Liver (tissue), 9 donors: ENCODE results near the gene SCRG1. TPM values are rescaled to one million over a fixed set of nuclear protein-coding genes. Genes with fewer than 3 reads are reported as not detected.

Source experiments
- DNase-seq: peaks from one replicate; pipeline ENCODE4 v3.0.0-alpha.2; 2017; ENCODE audit warnings: low spot score
- H3K27ac ChIP-seq, 2 donors: one replicate each; pipeline ENCODE4 v1.7.0; 2013; ENCODE audit warnings: inconsistent platforms in 2 of 2, low read length in 2 of 2, control low read depth in 1 of 2, low read depth in 1 of 2, mild to moderate bottlenecking in 1 of 2
- H3K27me3 ChIP-seq, 4 donors: one replicate each; pipeline versions ENCODE4 v1.6.1 to v1.7.0; 2013; ENCODE audit warnings: low read length in 3 of 4, inconsistent platforms in 1 of 4, mild to moderate bottlenecking in 1 of 4, moderate library complexity in 1 of 4; ENCODE audit not compliant: control insufficient read depth in 4 of 4, insufficient read depth in 4 of 4
- H3K36me3 ChIP-seq, 4 donors: one replicate each; pipeline versions ENCODE4 v1.6.1 to v1.7.0; 2013; ENCODE audit warnings: low read length in 3 of 4, mild to moderate bottlenecking in 3 of 4, low read depth in 1 of 4, moderate library complexity in 1 of 4; ENCODE audit not compliant: control insufficient read depth in 4 of 4, insufficient read depth in 3 of 4
- H3K4me1 ChIP-seq, 4 donors: one replicate each; pipeline versions ENCODE4 v1.6.1 to v1.7.0; 2013; ENCODE audit warnings: low read length in 3 of 4, mild to moderate bottlenecking in 3 of 4, moderate library complexity in 1 of 4; ENCODE audit not compliant: control insufficient read depth in 4 of 4, insufficient read depth in 4 of 4
- H3K4me3 ChIP-seq, 3 donors: one replicate each; pipeline versions ENCODE4 v1.6.1 to v1.7.0; 2013; ENCODE audit warnings: low read length in 3 of 3, control low read depth in 1 of 3, low read depth in 1 of 3, mild to moderate bottlenecking in 1 of 3
- H3K9ac ChIP-seq, 2 donors: one replicate each; pipeline ENCODE4 v1.7.0; 2013; ENCODE audit warnings: low read length in 2 of 2, mild to moderate bottlenecking in 2 of 2, moderate library complexity in 2 of 2, control low read depth in 1 of 2, low read depth in 1 of 2
- H3K9me3 ChIP-seq, 4 donors: one replicate each; pipeline versions ENCODE4 v1.6.1 to v1.7.0; 2013; ENCODE audit warnings: low read length in 3 of 4; ENCODE audit not compliant: control insufficient read depth in 4 of 4
- GABPA ChIP-seq, 2 donors: IDR thresholded peaks in 1 of 2; conservative IDR thresholded peaks in 1 of 2; 2 replicates each; pipeline ENCODE4 v1.6.1; 2016; ENCODE audit warnings: antibody characterized with exemption in 2 of 2, mild to moderate bottlenecking in 1 of 2, moderate library complexity in 1 of 2
- HNF4A ChIP-seq, 2 donors: conservative IDR thresholded peaks; 2 replicates each; pipeline ENCODE4 v1.6.1; 2016; ENCODE audit warnings: antibody characterized with exemption in 2 of 2, mild to moderate bottlenecking in 2 of 2
- HNF4G ChIP-seq: IDR thresholded peaks from 2 replicates; pipeline ENCODE4 v1.6.1; 2016; ENCODE audit warnings: antibody characterized with exemption
- NR2F2 ChIP-seq: IDR thresholded peaks from 2 replicates; pipeline ENCODE4 v1.6.1; 2016; ENCODE audit warnings: antibody characterized with exemption
- RAD21 ChIP-seq, 2 donors: IDR thresholded peaks; 2 replicates each; pipeline ENCODE4 v1.6.1; 2016; ENCODE audit warnings: antibody characterized with exemption in 2 of 2, mild to moderate bottlenecking in 2 of 2
- RXRA ChIP-seq, 2 donors: IDR thresholded peaks; 2 replicates each; pipeline ENCODE4 v1.6.1; 2017 to 2018; ENCODE audit warnings: antibody characterized with exemption in 2 of 2, mild to moderate bottlenecking in 1 of 2
- TAF1 ChIP-seq: conservative IDR thresholded peaks from 2 replicates; pipeline ENCODE4 v1.6.1; 2016; ENCODE audit warnings: antibody characterized with exemption, mild to moderate bottlenecking
- YY1 ChIP-seq: IDR thresholded peaks from 2 replicates; pipeline ENCODE4 v1.6.1; 2016; ENCODE audit warnings: antibody characterized with exemption, mild to moderate bottlenecking
- WGBS: extraction: QIAGEN DNeasy Blood & Tissue Kit; methylation state at CpG from one replicate; pipeline ENCODE4 v1.1.7; 2013; 5-methylcytosine and 5-hydroxymethylcytosine counted together
- polyA plus RNA-seq, 2 donors: library from polyadenylated mRNA; stranded (reverse) in 1 of 2; unstranded in 1 of 2; fragments of 200-250 nt in 1 of 2; fragments of >200 nt in 1 of 2; fragmentation: Nextera tagmentation in 1 of 2; extraction: Ambion mirVana in 1 of 2; gene quantifications; one replicate each; pipeline versions ENCODE4 v1.2.1 to v1.2.3, GENCODE V29; 2013 to 2015
- total RNA-seq, 2 donors: library from RNA; depleted of rRNA; stranded (reverse); fragments of >200 nt; gene quantifications; one replicate each; pipeline ENCODE4 v1.2.3, GENCODE V29; 2014
- TF ChIP-seq, protein P1 (sequence below): IDR thresholded peaks from 2 replicates; pipeline ENCODE4 v1.6.1; 2016; ENCODE audit warnings: antibody characterized with exemption
- TF ChIP-seq, protein P2 (sequence below): IDR thresholded peaks from 2 replicates; pipeline ENCODE4 v1.6.1; 2016; ENCODE audit warnings: antibody characterized with exemption
- TF ChIP-seq, protein P3 (sequence below): IDR thresholded peaks from 2 replicates; pipeline ENCODE4 v1.6.1; 2016; ENCODE audit warnings: antibody characterized with exemption
- TF ChIP-seq, protein P4 (sequence below): fragments of 150-350 bp; IDR thresholded peaks from 2 replicates; pipeline ENCODE4 v1.5.1; 2017; ENCODE audit warnings: improper control_type of control experiment, low read depth, low read length; ENCODE audit not compliant: missing input control
- TF ChIP-seq, protein P5 (sequence below): IDR thresholded peaks from 2 replicates; pipeline ENCODE4 v1.6.1; 2016; ENCODE audit warnings: antibody characterized with exemption, mild to moderate bottlenecking
- donor health status: healthy.
- donor health status: healthy.
- donor health status: healthy.
- donor health status: healthy.
- donor health status: healthy.

The SCRG1 gene
- total and polyA plus RNA-seq, 4 donors: under 0.01 to 0.46 (median 0.01) TPM; not detected in 1

DNA sequence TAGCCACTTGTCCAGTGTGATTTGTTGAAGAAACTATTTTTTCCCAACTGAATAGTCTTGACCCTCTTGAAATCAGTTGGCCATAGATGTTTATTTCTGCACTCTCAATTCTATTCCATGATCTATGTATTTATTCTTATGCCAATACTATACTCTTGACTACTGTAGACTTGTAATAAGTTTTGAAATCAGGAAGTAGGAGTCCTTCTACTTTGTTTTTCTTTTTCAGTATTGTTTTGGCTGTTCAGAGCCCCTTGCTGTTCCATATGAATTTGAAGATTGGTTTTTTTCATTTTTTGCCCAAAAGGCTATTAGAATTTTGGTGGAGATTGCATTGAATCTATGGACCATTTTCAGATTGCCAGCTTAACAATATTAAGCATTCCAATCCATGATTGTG is 17.9 kb downstream of the SCRG1 start:
- no peak overlapping the region for H3K4me3 ChIP-seq
- H3K9me3 ChIP-seq: no peaks in the 10 kb centered on the region
- no peak for TF ChIP-seq GABPA (IDR thresholded peaks at IDR 0.05 in 1 of 2, conservative IDR thresholded peaks at IDR 0.05 in 1 of 2)
- TF ChIP-seq TAF1: no peak
- TF ChIP-seq, protein P1, sequence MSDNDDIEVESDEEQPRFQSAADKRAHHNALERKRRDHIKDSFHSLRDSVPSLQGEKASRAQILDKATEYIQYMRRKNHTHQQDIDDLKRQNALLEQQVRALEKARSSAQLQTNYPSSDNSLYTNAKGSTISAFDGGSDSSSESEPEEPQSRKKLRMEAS: no peak
- TF ChIP-seq, protein P2, sequence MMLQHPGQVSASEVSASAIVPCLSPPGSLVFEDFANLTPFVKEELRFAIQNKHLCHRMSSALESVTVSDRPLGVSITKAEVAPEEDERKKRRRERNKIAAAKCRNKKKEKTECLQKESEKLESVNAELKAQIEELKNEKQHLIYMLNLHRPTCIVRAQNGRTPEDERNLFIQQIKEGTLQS: no peak
- no peaks in the 10 kb centered on the region for H3K27me3 ChIP-seq
- DNase-seq: no peak
- H3K36me3 ChIP-seq: no peaks in the 10 kb centered on the region
- H3K27ac ChIP-seq: no peak overlapping the region
- no peak overlapping the region for H3K9ac ChIP-seq
- no peaks in the 10 kb centered on the region for H3K4me1 ChIP-seq

DNA sequence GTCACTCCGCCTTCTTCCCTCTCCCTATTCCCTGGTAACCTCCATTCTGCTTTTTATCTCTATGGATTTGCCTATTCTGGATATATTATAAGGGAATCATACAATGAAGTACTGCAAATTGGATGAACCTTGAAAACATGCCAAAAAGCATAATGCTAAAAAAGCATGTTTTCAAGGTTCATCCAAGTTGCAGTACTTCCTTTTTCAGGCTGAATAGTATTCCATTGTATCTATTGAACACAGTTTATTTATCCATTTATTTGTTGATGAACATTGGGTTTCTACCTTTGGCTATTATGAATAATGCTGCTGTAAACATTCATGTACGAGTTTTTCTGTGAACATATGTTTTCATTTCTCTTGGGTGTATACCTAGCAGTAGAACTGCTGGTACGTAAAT is 19.0 kb downstream of the SCRG1 start:
- H3K4me1 ChIP-seq: no peaks in the 10 kb centered on the region
- WGBS: 98% methylated on average over 3 of the region's 3 CpGs
- TF ChIP-seq, protein P3, sequence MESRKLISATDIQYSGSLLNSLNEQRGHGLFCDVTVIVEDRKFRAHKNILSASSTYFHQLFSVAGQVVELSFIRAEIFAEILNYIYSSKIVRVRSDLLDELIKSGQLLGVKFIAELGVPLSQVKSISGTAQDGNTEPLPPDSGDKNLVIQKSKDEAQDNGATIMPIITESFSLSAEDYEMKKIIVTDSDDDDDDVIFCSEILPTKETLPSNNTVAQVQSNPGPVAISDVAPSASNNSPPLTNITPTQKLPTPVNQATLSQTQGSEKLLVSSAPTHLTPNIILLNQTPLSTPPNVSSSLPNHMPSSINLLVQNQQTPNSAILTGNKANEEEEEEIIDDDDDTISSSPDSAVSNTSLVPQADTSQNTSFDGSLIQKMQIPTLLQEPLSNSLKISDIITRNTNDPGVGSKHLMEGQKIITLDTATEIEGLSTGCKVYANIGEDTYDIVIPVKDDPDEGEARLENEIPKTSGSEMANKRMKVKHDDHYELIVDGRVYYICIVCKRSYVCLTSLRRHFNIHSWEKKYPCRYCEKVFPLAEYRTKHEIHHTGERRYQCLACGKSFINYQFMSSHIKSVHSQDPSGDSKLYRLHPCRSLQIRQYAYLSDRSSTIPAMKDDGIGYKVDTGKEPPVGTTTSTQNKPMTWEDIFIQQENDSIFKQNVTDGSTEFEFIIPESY: no peak
- no peak for TF ChIP-seq HNF4G
- no peak for TF ChIP-seq YY1
- no peak for TF ChIP-seq NR2F2
- TF ChIP-seq RXRA (IDR thresholded peaks at IDR 0.05): no peak
- no peak for TF ChIP-seq HNF4A (conservative IDR thresholded peaks at IDR 0.05)

DNA sequence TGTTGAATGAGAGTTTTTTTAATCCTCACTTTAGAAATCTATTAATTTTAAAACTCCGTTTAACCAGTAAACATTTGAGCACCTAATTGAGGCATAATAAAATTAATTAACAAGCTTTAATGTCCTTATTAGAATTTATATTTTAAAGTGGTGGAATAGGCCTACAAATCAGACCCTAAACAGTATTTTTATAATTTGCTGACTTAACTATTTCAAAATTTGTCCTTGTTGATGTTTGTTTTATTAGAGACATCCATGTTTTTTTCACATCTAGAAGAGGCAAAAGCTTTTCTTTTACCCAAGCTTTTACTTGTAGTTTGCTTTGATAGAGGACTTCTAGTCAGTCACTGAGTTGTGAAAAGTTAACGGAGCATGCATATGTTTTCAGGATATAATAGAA is 24.3 kb downstream of the SCRG1 start:
- H3K4me1 ChIP-seq: peaks cover 0 to 3% (median under 1%) of the 10 kb centered on the region in 4 donors
- H3K36me3 ChIP-seq: no peaks in the 10 kb centered on the region
- TF ChIP-seq, protein P4, sequence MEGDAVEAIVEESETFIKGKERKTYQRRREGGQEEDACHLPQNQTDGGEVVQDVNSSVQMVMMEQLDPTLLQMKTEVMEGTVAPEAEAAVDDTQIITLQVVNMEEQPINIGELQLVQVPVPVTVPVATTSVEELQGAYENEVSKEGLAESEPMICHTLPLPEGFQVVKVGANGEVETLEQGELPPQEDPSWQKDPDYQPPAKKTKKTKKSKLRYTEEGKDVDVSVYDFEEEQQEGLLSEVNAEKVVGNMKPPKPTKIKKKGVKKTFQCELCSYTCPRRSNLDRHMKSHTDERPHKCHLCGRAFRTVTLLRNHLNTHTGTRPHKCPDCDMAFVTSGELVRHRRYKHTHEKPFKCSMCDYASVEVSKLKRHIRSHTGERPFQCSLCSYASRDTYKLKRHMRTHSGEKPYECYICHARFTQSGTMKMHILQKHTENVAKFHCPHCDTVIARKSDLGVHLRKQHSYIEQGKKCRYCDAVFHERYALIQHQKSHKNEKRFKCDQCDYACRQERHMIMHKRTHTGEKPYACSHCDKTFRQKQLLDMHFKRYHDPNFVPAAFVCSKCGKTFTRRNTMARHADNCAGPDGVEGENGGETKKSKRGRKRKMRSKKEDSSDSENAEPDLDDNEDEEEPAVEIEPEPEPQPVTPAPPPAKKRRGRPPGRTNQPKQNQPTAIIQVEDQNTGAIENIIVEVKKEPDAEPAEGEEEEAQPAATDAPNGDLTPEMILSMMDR: no peak
- TF ChIP-seq RXRA (IDR thresholded peaks at IDR 0.05) (no peak), GABPA (IDR thresholded peaks at IDR 0.05 in 1 of 2, conservative IDR thresholded peaks at IDR 0.05 in 1 of 2) (no peak), RAD21 (IDR thresholded peaks at IDR 0.05) (no peak)
- TF ChIP-seq, protein P3: no peak
- TF ChIP-seq, protein P5, sequence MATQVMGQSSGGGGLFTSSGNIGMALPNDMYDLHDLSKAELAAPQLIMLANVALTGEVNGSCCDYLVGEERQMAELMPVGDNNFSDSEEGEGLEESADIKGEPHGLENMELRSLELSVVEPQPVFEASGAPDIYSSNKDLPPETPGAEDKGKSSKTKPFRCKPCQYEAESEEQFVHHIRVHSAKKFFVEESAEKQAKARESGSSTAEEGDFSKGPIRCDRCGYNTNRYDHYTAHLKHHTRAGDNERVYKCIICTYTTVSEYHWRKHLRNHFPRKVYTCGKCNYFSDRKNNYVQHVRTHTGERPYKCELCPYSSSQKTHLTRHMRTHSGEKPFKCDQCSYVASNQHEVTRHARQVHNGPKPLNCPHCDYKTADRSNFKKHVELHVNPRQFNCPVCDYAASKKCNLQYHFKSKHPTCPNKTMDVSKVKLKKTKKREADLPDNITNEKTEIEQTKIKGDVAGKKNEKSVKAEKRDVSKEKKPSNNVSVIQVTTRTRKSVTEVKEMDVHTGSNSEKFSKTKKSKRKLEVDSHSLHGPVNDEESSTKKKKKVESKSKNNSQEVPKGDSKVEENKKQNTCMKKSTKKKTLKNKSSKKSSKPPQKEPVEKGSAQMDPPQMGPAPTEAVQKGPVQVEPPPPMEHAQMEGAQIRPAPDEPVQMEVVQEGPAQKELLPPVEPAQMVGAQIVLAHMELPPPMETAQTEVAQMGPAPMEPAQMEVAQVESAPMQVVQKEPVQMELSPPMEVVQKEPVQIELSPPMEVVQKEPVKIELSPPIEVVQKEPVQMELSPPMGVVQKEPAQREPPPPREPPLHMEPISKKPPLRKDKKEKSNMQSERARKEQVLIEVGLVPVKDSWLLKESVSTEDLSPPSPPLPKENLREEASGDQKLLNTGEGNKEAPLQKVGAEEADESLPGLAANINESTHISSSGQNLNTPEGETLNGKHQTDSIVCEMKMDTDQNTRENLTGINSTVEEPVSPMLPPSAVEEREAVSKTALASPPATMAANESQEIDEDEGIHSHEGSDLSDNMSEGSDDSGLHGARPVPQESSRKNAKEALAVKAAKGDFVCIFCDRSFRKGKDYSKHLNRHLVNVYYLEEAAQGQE: no peak
- TF ChIP-seq, protein P1: no peak
- DNase-seq: no peak
- no peaks in the 10 kb centered on the region for H3K27me3 ChIP-seq
- no peaks in the 10 kb centered on the region for H3K9me3 ChIP-seq
- H3K9ac ChIP-seq: no peak overlapping the region
- no peak overlapping the region for H3K27ac ChIP-seq
- H3K4me3 ChIP-seq: no peak overlapping the region
- WGBS: 97% methylated on average over 2 of the region's 2 CpGs

More for the DNA sequence above, 19.0 kb downstream of the SCRG1 start:
- Histone ChIP-seq H3K4me3 (no peak overlapping the region), H3K36me3 (no peaks in the 10 kb centered on the region), H3K9me3 (no peaks in the 10 kb centered on the region), H3K27me3 (no peaks in the 10 kb centered on the region), H3K9ac (no peak overlapping the region), H3K27ac (no peak overlapping the region)
- no peak for DNase-seq
